GM10847 (cell line): Measurements from ENCODE around the gene OR4D9.

ENCODE experiments used
- POLR2A ChIP-seq: IDR thresholded peaks from 2 replicates; pipeline ENCODE4 v1.6.1; 2011; ENCODE audit not compliant: insufficient read length; ENCODE audit errors: extremely low read depth

Gene OR4D9

DNA sequence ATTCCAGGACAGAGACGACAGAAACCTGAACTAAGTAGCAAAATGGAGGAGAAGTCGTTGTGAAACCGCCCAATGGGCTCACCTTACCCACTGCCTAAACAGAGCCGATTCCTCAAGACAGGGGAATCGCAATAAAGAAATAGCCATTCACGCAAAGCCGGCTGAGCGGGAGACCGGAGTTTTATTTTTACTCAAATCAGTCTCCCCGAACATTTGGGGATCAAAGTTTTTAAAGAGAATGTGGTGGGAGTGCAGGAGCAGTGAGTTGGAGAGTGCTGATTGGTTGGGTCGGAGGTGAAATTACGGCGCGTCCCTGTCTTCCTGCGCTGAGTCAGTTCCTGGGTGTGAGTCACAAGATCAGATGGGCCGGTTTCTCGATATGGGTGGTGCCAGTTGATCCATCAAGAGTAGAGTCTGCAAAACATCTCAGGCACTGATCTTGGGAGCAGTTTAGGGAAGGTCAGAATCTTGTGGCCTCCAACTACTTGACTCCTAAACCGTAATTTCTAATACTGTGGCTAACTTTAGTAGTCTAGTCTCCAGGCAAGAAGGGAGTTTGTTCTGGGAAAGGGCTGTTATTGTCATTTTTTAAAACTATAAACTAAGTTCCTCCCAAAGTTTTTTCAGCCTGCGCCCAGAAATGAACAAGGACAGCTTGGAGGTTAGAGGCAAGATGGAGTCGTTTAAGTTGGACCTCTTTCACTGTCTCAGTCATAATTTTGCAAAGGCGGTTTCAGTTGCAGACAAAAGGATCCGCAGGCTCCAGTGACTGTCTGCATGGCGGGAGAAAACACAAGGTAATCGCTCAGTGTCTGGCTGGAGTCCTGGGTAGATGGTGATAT, 34.1 kb downstream of the OR4D9 start:
- TF ChIP-seq POLR2A = no peak

DNA sequence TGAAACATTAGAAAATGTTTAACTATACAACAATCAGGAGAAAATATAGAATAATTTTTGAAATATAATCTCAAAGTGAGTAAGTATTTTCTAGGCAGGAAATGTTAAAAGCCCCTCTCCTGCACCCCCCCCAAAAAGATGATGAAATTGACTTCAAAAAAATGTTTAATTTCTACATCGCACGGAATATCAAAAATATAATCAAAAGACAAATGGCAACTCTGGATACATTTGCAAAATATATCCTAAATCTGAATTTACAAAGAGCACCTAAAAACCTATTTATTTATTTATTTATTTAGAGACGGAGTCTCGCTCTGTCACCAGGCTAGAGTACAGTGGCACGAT, 36.9 kb downstream of the OR4D9 start:
- no peak for TF ChIP-seq POLR2A

GRCh38 chr11:59550368-59550841, 39.1 kb downstream of the OR4D9 start:
- no peak for TF ChIP-seq POLR2A

- TF ChIP-seq POLR2A = no peak
These were observed 39.7 kb downstream of the OR4D9 start for GRCh38 chr11:59550842-59551658.

- no peak for TF ChIP-seq POLR2A
These were observed 40.6 kb downstream of the OR4D9 start for GRCh38 chr11:59551659-59552521.

DNA sequence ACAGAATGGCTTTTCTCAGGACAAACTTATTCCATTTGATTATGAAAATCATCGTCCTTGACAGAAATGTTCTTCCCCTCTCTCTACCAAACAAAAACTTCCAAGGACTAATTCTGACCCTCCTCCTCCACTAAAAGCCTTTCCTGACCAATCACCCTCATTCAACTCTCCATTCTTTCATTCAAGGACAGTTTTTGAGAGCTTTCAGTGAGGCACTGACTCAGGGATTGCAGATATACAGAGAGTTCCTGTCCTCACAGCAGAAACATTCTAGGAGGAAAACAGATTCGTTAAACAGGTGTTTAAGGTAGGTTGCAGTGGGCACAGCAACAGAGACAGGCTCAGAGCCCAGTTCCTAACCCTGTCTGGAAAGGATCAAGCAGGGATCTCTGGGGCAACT, 41.5 kb downstream of the OR4D9 start:
- no peak for TF ChIP-seq POLR2A

- TF ChIP-seq POLR2A = no peak
These were observed 42.0 kb downstream of the OR4D9 start for GRCh38 chr11:59553323-59553722.

DNA sequence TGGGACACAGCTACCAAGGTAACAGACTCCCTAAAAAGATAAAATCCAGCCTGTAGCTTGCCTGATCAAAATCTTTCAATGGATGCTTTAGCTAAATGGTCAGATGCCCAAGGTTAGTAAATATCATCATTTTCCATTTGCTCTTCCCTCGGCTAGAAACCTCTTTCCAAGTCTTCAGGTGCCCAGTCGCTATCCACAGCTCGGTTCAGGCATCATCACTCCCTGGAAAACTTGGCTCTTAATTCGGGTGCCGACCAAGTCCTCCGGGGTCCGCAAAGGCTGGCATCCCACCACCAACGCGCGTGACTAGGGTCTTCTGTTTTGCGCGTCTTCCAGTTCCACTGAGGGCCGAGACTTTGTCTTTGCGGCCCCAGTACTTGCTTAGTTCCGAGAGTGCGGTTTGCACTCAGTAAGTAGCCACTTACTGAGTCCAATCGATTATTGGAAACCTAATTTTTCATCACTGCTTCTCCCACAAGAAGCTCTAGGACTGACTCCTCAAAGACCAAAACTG, 44.3 kb downstream of the OR4D9 start:
- no peak for TF ChIP-seq POLR2A

- TF ChIP-seq POLR2A = no peak
These were observed 45.0 kb downstream of the OR4D9 start for GRCh38 chr11:59556115-59556916.

GRCh38 chr11:59556917-59557348, 45.6 kb downstream of the OR4D9 start:
- TF ChIP-seq POLR2A = no peak

GRCh38 chr11:59558270-59558643, 46.9 kb downstream of the OR4D9 start:
- no peak for TF ChIP-seq POLR2A

DNA sequence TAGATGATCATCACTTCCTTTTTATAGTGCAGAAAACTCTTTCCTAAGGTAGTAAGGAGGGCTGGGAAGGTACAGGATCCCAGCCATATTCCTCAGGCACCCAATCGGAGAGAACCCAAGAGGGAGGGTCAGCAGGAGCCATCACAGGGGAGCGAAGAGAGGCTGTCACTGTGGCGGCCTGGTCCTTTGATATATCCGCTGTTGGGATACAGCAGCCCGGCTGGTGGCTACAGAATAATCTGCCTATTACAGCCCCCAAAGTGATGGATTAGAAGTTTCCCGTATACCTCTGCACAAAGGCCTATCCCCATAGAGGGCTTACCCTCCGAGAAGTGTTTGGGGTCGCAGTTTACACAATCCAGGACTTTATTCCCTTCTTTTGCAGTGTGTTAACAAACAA, 48.5 kb downstream of the OR4D9 start:
- no peak for TF ChIP-seq POLR2A

DNA sequence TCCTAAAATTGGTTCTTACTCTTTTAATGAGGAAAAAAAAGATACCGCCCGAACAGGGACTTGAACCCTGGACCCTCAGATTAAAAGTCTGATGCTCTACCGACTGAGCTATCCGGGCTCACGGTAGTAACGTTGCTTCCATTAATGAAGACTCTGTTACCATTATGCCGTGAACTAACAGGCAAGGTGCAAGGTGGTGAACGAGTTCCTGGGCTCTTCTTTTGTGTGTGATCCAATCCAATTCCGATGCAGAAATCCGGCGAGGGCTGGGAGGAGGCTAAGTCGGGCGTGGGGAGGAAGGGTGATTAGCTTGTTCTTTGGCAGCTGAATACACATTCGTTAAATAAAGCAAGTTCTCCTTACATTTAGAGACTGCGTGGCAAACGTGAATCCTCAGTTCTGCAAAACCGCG, 49.0 kb downstream of the OR4D9 start:
- no peak for TF ChIP-seq POLR2A

DNA sequence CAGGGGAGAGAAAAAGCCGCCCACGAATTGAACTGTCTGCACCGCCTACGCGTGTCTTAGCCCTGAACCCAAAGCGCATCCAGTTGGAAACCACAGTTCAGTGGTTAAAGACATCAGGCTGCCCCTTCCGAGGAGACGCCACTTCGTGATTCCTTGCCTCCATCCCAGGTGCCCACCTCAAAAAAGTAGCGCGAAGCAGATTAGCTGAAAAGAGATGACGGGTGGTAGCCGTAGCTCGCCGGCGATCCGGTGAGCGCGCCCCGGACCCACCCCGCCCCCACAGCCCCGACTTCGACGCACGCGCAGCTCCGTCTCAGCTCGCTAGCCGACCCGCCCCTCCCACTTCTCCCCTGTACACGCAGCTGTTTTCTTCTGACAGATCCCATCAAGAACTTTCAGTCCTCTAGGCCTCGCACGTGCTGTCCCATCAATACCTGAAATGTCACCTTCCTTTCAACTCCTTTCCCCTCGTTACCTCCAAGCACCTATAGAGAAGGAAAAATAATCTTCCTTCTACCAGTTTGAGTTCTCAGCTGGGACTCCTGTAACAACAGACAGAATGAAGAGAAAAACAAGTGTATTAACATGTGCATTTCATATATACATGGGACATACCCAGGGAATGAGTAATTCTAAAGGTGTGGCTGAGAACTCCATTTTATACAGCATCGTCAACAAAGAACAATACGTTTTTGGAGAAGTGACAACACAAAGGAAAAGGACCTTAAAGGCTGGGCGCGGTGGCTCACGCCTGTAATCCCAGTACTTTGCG, 49.5 kb downstream of the OR4D9 start:
- no peak for TF ChIP-seq POLR2A

DNA sequence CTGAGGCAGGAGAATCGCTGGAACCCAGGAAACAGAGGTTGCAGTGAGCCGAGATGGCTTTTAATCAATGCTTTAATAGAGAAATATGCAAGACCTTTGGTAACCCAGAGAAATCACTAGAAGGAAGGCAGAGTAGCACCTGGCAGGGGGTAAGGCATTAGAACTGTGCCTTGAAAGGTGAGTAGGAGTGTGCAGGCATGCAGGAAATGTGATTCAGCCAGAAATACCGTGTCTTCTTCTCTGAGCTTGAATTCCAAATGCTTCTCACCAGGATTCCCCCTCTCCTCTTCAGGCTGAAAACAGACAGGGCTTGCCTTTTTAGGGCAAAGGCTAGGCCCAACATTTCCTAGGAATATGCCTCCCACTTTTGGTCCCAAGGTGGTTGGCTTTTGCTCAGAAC, 51.0 kb downstream of the OR4D9 start:
- TF ChIP-seq POLR2A = no peak
